Vagina (tissue), 2 donors: ENCODE measurements around the gene CDKN2AIP. TPM values are rescaled to one million over a fixed set of nuclear protein-coding genes. Genes with fewer than 3 reads are reported as not detected.

Source experiments
- DNase-seq, 2 donors: peaks; one replicate each; pipeline ENCODE4 v3.0.0-alpha.2; 2017; ENCODE audit errors: extremely low spot score in 2 of 2
- H3K27ac ChIP-seq: fragments of 200-600 bp; sonication (generic); one replicate; pipeline ENCODE4 v1.5.1; 2019
- H3K27me3 ChIP-seq: fragments of 200-600 bp; sonication (generic); one replicate; pipeline ENCODE4 v1.5.1; 2019
- H3K36me3 ChIP-seq, 2 donors: fragments of 200-600 bp; sonication (generic); one replicate each; pipeline ENCODE4 v1.5.1; 2017 to 2019
- H3K4me1 ChIP-seq: fragments of 200-600 bp; sonication (generic); one replicate; pipeline ENCODE4 v1.5.1; 2019
- H3K4me3 ChIP-seq, 2 donors: fragments of 200-600 bp; sonication (generic); 1 replicate in 1 of 2; 2 replicates in 1 of 2; pipeline ENCODE4 v1.5.1; 2016 to 2019
- H3K9me3 ChIP-seq: fragments of 200-600 bp; sonication (generic); one replicate; pipeline ENCODE4 v1.5.1; 2019
- POLR2A ChIP-seq, 2 donors: fragments of 450-650 bp; IDR thresholded peaks; one replicate each; pipeline ENCODE4 v1.6.1; 2017; ENCODE audit warnings: antibody characterized with exemption in 2 of 2, mild to moderate bottlenecking in 2 of 2, moderate library complexity in 2 of 2
- POLR2AphosphoS5 ChIP-seq, 2 donors: sonication (generic); formaldehyde crosslinking; IDR thresholded peaks; one replicate each; pipeline ENCODE4 v1.9.0; 2017; ENCODE audit warnings: antibody characterized with exemption in 2 of 2, mild to moderate bottlenecking in 2 of 2, low read depth in 1 of 2; ENCODE audit not compliant: insufficient read depth in 1 of 2
- intact Hi-C: fragments of 100-400 bp; cut with DNase I; formaldehyde crosslinking; loops from one replicate; pipeline ENCODE4 v1.15.1; 2023
- total RNA-seq: library from RNA; depleted of rRNA; stranded (reverse); fragments of >200 nt; gene quantifications from one replicate; pipeline ENCODE4 v1.2.3, GENCODE V29; 2016
- TF ChIP-seq, protein P1 (sequence below), 3 experiments: fragments of 450-650 bp in 2 of 3; fragments of 200-600 bp in 1 of 3; sonication (generic) in 1 of 3; IDR thresholded peaks; one replicate each; pipeline ENCODE4 v1.5.1; 2017 to 2019; ENCODE audit warnings: antibody characterized with exemption in 3 of 3, mild to moderate bottlenecking in 2 of 3, moderate library complexity in 2 of 3

Gene CDKN2AIP
- total RNA-seq, 1 donor from 2014 or later = 15.0 TPM

DNA sequence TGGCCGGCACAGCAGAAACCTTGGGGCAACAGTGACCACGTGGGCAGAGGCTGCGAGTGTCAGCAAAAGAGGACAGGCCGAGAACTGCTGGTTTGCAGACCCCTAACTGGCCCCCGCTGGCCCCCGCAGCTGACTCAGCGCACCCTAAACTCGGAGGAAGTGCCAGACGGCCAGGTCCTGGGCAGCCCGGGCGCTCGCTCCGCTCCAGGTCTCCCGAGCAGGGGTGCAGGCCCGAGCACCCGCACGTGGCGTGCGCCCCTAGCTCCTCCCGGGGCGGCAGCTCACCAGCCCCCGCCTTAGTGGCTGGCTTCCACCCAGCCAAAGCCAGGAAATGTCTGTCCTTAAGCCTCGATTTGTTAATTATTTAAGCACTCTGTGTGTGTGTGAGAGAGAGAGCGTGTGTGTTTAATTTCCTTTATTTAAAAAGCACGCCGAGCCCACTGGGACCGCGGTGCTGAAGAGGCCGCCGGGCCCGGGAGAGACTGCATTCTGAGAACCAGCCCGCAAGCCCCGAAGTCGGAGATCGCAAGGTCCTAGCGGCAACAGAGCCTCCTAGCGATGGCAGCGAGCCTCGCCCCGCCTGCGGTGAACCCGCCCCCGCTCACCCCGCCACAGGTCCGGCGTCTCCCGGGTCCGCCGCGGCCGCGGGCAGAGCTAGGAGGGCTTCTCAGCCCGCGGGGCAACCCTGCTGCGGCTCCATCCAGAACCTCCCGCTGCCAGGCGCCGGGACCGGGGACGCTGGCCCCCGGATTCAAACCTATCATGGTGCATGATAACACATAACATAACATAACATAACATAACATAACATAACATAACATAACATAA, 45.9 kb upstream of the CDKN2AIP start:
- Histone ChIP-seq H3K36me3 (no peaks in the 10 kb centered on the region), H3K27me3 (no peaks in the 10 kb centered on the region), H3K4me3 (peak overlapping the region; percentile 53), H3K9me3 (no peaks in the 10 kb centered on the region), H3K27ac (peak overlapping the region; percentile 30), H3K4me1 (peaks cover 9% of the 10 kb centered on the region)
- TF ChIP-seq POLR2AphosphoS5 (IDR thresholded peaks at IDR 0.05; ENCODE audit: insufficient read depth in 1 of 2, low read depth in 1 of 2) (peak in 1 of 2 donors; percentile 24), POLR2A (IDR thresholded peaks at IDR 0.05) (no peak)
- TF ChIP-seq, protein P1, sequence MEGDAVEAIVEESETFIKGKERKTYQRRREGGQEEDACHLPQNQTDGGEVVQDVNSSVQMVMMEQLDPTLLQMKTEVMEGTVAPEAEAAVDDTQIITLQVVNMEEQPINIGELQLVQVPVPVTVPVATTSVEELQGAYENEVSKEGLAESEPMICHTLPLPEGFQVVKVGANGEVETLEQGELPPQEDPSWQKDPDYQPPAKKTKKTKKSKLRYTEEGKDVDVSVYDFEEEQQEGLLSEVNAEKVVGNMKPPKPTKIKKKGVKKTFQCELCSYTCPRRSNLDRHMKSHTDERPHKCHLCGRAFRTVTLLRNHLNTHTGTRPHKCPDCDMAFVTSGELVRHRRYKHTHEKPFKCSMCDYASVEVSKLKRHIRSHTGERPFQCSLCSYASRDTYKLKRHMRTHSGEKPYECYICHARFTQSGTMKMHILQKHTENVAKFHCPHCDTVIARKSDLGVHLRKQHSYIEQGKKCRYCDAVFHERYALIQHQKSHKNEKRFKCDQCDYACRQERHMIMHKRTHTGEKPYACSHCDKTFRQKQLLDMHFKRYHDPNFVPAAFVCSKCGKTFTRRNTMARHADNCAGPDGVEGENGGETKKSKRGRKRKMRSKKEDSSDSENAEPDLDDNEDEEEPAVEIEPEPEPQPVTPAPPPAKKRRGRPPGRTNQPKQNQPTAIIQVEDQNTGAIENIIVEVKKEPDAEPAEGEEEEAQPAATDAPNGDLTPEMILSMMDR (IDR thresholded peaks at IDR 0.05) = peak in 1 of 3 experiments; percentile 12
- intact Hi-C loops = no loop called here
- no peak for DNase-seq

DNA sequence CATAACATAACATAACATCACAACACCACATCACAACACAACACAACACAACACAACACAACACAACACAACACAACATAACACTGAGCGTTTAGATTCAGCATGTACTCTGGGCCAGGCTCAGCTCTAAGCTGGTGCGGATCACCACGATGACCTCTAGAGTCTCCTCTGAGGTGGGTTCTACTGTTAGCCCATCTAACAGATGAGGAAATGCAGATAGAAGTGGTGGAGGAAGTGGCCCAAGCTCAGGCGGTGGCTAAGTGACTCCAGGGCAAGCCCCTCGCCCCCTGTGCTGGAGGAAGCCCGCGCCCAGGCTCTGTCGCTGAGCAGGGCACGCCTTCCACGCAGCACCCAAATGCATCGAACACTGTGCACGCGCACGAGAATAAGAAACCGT, 45.3 kb upstream of the CDKN2AIP start:
- peak overlapping the region; percentile 53 for H3K4me3 ChIP-seq
- TF ChIP-seq POLR2AphosphoS5 (IDR thresholded peaks at IDR 0.05; ENCODE audit: insufficient read depth in 1 of 2, low read depth in 1 of 2) = no peak
- TF ChIP-seq POLR2A (IDR thresholded peaks at IDR 0.05) = no peak
- TF ChIP-seq, protein P1 (IDR thresholded peaks at IDR 0.05) = no peak
- no peak overlapping the region for H3K27ac ChIP-seq

DNA sequence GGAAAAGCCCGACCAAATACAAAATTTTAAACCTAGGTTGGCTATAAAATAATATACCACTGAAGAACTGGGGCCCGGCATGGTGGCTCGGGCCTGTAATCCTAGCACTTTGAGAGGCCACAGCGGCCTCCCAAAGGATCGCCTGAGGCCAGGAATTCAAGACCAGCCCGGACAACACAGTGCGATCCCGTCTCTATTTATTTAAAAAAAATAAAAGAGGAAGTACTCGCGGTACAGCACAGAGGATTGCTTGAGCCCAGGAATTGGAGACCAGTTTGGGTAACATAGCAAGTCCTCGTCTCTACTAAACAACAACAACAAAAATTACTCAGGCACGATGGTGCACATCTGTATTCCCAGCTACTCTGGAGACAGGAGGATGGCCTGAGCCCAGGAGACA, 44.8 kb upstream of the CDKN2AIP start:
- intact Hi-C loops = no loop called here
- Histone ChIP-seq H3K27ac (no peak overlapping the region), H3K27me3 (no peaks in the 10 kb centered on the region), H3K4me1 (peaks cover 9% of the 10 kb centered on the region), H3K4me3 (no peak overlapping the region), H3K9me3 (no peaks in the 10 kb centered on the region), H3K36me3 (no peaks in the 10 kb centered on the region)
- DNase-seq = no peak
- TF ChIP-seq, protein P1 (IDR thresholded peaks at IDR 0.05) = no peak
- TF ChIP-seq POLR2A (IDR thresholded peaks at IDR 0.05) (no peak), POLR2AphosphoS5 (IDR thresholded peaks at IDR 0.05; ENCODE audit: insufficient read depth in 1 of 2, low read depth in 1 of 2) (no peak)

More for the DNA sequence above, 45.3 kb upstream of the CDKN2AIP start:
- no peaks in the 10 kb centered on the region for H3K36me3 ChIP-seq
- peaks cover 9% of the 10 kb centered on the region for H3K4me1 ChIP-seq
- intact Hi-C loops = no loop called here
- no peaks in the 10 kb centered on the region for H3K9me3 ChIP-seq
- no peak for DNase-seq
- no peaks in the 10 kb centered on the region for H3K27me3 ChIP-seq

DNA sequence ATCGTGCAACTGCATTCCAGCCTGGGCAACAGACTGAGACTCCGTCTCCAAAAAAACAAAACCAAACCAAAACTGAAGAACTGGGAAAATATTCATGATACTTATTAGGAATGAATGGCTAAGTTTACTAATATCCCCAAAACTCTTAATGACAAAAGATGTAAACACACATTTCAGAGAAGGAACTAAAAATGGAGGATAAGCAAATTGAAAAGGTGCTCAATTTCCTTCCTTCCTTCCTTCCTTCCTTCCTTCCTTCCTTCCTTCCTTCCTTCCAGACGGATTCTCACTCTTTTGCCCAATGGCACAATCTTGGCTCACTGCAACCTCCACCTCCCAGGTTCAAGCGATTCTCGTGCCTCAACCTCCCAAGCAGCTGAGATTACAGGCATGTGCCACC, 44.4 kb upstream of the CDKN2AIP start:
- Histone ChIP-seq H3K4me3 (no peak overlapping the region), H3K9me3 (no peaks in the 10 kb centered on the region), H3K27ac (no peak overlapping the region), H3K4me1 (peaks cover 9% of the 10 kb centered on the region), H3K36me3 (no peaks in the 10 kb centered on the region), H3K27me3 (no peaks in the 10 kb centered on the region)
- TF ChIP-seq, protein P1 (IDR thresholded peaks at IDR 0.05) = no peak
- TF ChIP-seq POLR2AphosphoS5 (IDR thresholded peaks at IDR 0.05; ENCODE audit: insufficient read depth in 1 of 2, low read depth in 1 of 2) = no peak
- intact Hi-C loops = no loop called here
- no peak for DNase-seq

DNA sequence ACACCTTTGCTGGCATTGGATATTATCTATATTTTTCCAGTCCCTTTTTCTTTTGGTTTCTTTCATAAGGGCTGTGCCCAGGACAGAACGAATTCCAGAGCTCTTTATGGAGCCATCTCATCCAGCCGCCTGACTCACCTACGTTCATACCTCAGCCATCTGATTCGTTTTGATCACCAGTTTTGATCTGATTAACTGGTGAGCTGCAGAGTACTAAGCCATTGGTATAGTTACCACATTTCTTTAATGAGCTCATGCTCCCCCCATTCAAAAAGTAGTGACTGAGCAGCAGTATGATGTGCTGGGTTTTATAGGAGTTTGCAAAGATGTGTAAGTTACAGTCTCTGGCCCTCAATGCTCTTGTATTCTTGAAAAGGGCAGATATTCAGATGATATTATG, 43.0 kb upstream of the CDKN2AIP start:
- H3K4me1 ChIP-seq = peaks cover 9% of the 10 kb centered on the region
- no peaks in the 10 kb centered on the region for H3K27me3 ChIP-seq
- no peaks in the 10 kb centered on the region for H3K36me3 ChIP-seq
- no peaks in the 10 kb centered on the region for H3K9me3 ChIP-seq
- intact Hi-C loops = no loop called here
- H3K27ac ChIP-seq = no peak overlapping the region
- no peak for TF ChIP-seq POLR2AphosphoS5 (IDR thresholded peaks at IDR 0.05; ENCODE audit: insufficient read depth in 1 of 2, low read depth in 1 of 2)
- TF ChIP-seq, protein P1 (IDR thresholded peaks at IDR 0.05) = no peak
- no peak for TF ChIP-seq POLR2A (IDR thresholded peaks at IDR 0.05)
- no peak for DNase-seq
- no peak overlapping the region for H3K4me3 ChIP-seq
